Activated CD4-positive, alpha-beta memory T cell treated with anti-CD3 and anti-CD28 coated beads, Interleukin-2, amount 10 ng/mL, durations not matched to agents 7 days and 5 days (primary cell): ENCODE results near the gene ANKRD13A. TPM values are rescaled to one million over a fixed set of nuclear protein-coding genes. Genes with fewer than 3 reads are reported as not detected.

Experiments used
- CTCF ChIA-PET: fragments of 350-600 bp; sonication (Branson Sonifier 250); formaldehyde crosslinking; loops from one replicate; lab custom pipeline; 2021; ENCODE audit warnings: antibody characterized with exemption, inconsistent platforms; lab: Charles Lee
- POLR2A ChIA-PET: fragments of 350-600 bp; sonication (Branson Sonifier 250); formaldehyde crosslinking; loops from one replicate; lab custom pipeline; 2021; ENCODE audit warnings: antibody characterized with exemption; lab: Charles Lee
- DNase-seq: peaks from one replicate; pipeline ENCODE4 v3.0.0-alpha.2; 2020
- H3K27ac Mint-ChIP-seq: one replicate; pipeline ENCODE4 v1.8.0; 2021; ENCODE audit warnings: mild to moderate bottlenecking, mixed read lengths
- H3K27me3 Mint-ChIP-seq: one replicate; pipeline ENCODE4 v1.8.0; 2021; ENCODE audit warnings: mixed read lengths
- H3K36me3 Mint-ChIP-seq: one replicate; pipeline ENCODE4 v1.8.0; 2021; ENCODE audit warnings: low read depth, mixed read lengths
- H3K4me1 Mint-ChIP-seq: one replicate; pipeline ENCODE4 v1.8.0; 2021; ENCODE audit warnings: mixed read lengths
- H3K4me3 Mint-ChIP-seq: one replicate; pipeline ENCODE4 v1.8.0; 2021; ENCODE audit warnings: mild to moderate bottlenecking, mixed read lengths
- H3K9me3 Mint-ChIP-seq: one replicate; pipeline ENCODE4 v1.8.0; 2021; ENCODE audit warnings: mixed read lengths
- total RNA-seq, 2 experiments: library from RNA; stranded (reverse); gene quantifications; one replicate each; pipeline ENCODE4 v1.2.3, GENCODE V29; 2021

Gene ANKRD13A
- total RNA-seq = 10 to 100 TPM; 84.3 to 85.2 TPM

DNA sequence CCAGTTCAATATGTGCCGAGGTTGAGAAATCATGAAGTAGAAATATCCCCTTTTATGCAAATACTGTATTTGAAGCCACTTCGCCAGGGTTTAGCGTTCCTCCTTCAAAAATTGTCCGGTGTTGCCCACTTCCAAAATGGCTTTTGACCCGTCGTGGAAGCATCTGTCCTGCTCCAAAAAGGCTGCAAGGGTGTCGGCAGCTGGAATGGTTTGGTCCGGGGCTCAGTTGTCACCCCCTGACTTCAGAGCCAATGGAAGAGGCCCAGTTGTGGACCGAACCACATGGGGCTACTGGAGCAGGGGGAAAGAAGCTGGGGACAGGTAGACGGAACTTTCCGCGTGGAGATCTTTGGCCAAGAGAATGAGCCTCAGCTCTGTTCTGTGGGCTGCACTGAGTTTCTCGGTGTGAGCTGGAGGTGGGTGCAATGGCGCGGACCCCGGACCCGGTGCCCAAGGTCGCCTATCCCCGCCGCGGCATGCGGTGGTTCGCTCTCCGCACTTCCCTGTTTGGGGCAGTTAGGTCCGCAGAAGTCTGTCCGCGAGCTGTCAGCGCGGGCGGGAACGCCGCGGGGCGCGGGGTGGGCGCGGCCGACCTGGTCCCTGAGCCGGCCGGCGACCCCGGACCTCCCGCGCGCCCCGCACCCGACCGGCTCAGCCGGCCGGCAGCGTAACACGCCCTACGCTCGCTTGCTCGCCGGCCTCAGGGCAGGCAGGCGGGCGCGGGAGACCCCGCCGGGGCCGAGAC lies at the start of gene ANKRD13A:
ANKRD13A (plus strand) TSS at position 527 of the 745 bp plus-strand sequence. CDS start 259 bp downstream, outside the sequence.
- DNase-seq = peak; percentile 92
- peak within 1 kb of the TSS; percentile 94 for H3K27ac Mint-ChIP-seq
- H3K36me3 Mint-ChIP-seq = peaks cover 42% of the 10 kb centered on the region
- CTCF ChIA-PET = interaction anchor here (1.1 to 1.4 kb wide), 2 partner anchors 12 to 154 kb away, joined by 4 to 6 read pairs; no protein-coding TSS in a partner anchor
- no peaks in the 10 kb centered on the region for H3K9me3 Mint-ChIP-seq
- H3K4me1 Mint-ChIP-seq = peaks cover 64% of the 10 kb centered on the region
- peak within 1 kb of the TSS; percentile 100 for H3K4me3 Mint-ChIP-seq
- no peaks in the 10 kb centered on the region for H3K27me3 Mint-ChIP-seq
- POLR2A ChIA-PET = interaction anchor here (0.8 to 3.6 kb wide), 23 partner anchors 10 to 1438 kb away, joined by 3 to 38 read pairs (median 5); partner anchors contain the start of genes ARPC3, C12orf76, FAM216A and GPN3

DNA sequence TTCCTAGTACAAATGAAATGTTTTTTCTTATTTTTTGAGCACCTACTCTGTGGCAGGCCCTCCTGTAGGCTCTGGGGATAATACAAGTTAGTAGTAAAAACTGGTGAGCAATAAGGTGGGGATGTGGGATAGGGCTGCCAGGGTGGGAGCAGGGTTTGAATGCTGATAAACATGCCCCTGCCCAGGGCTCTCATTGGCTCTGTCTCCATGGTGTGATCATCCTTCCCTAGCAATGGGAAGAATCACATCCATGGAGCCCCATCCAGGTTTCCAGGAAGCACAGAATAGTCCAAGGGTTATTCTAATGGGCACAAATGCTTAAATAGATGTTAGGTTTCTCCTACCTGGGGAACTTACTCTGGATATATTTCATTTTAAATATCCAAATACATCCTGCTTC lies 48.6 kb upstream of the ANKRD13A start:
- Mint-ChIP-seq H3K4me3 (no peak overlapping the region), H3K36me3 (peaks cover 77% of the 10 kb centered on the region), H3K9me3 (no peaks in the 10 kb centered on the region), H3K4me1 (peaks cover 43% of the 10 kb centered on the region), H3K27me3 (no peaks in the 10 kb centered on the region), H3K27ac (no peak overlapping the region)
- no peak for DNase-seq
- POLR2A ChIA-PET = no interaction called here
- CTCF ChIA-PET = no interaction called here

GRCh38 chr12:109951136-109951535 lies 48.1 kb upstream of the ANKRD13A start:
- Mint-ChIP-seq H3K4me1 (peaks cover 43% of the 10 kb centered on the region), H3K4me3 (no peak overlapping the region), H3K27me3 (no peaks in the 10 kb centered on the region), H3K27ac (no peak overlapping the region), H3K9me3 (no peaks in the 10 kb centered on the region), H3K36me3 (peaks cover 80% of the 10 kb centered on the region)
- DNase-seq = no peak
- CTCF ChIA-PET = interaction anchor here (0.6 kb wide), 1 partner anchor 148 kb away, joined by 3 read pairs; no protein-coding TSS in a partner anchor
- POLR2A ChIA-PET = no interaction called here

- POLR2A ChIA-PET = interaction anchor here (1.0 to 1.7 kb wide), 2 partner anchors 12 to 16 kb away, joined by 3 to 5 read pairs; no protein-coding TSS in a partner anchor
- CTCF ChIA-PET = interaction anchor here (0.6 to 1.1 kb wide), 3 partner anchors 14 to 148 kb away, joined by 3 to 4 read pairs (median 3); no protein-coding TSS in a partner anchor
- no peaks in the 10 kb centered on the region for H3K9me3 Mint-ChIP-seq
- no peaks in the 10 kb centered on the region for H3K27me3 Mint-ChIP-seq
- peaks cover 81% of the 10 kb centered on the region for H3K36me3 Mint-ChIP-seq
- peaks cover 38% of the 10 kb centered on the region for H3K4me1 Mint-ChIP-seq
- H3K27ac Mint-ChIP-seq = peak overlapping the region; percentile 32
- no peak overlapping the region for H3K4me3 Mint-ChIP-seq
- no peak for DNase-seq
Observed at GRCh38 chr12:109951751-109952150, 47.5 kb upstream of the ANKRD13A start.

- Mint-ChIP-seq H3K36me3 (peaks cover 79% of the 10 kb centered on the region), H3K9me3 (no peaks in the 10 kb centered on the region), H3K27ac (peak overlapping the region; percentile 32), H3K4me1 (peaks cover 32% of the 10 kb centered on the region), H3K4me3 (no peak overlapping the region), H3K27me3 (no peaks in the 10 kb centered on the region)
- no peak for DNase-seq
- ChIA-PET CTCF (interaction anchor here (1.0 to 1.2 kb wide), 3 partner anchors 8 to 64 kb away, joined by 3 to 4 read pairs (median 3); no protein-coding TSS in a partner anchor), POLR2A (interaction anchor here (1.0 to 1.7 kb wide), 2 partner anchors 12 to 15 kb away, joined by 3 to 5 read pairs; no protein-coding TSS in a partner anchor)
Observed at GRCh38 chr12:109952160-109952858, 46.9 kb upstream of the ANKRD13A start.

DNA sequence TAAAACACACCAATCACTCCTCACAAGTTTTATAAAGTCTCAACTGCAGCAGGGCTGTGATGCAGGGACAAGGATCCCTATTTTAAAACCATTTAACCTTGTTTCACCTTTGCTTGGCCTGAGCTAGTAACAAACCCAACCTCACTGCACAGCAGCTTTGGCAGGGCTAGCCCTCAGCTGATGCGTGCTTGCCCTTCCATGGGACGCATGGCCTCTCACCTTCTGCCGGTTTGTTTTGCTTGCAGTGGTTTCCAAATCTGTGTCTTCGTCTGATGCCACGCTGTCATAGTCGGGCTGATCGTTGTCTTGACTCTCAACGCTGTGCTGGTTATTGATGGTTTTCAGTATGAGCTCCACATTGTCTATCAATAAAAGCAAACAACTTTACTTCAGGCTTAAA lies 46.4 kb upstream of the ANKRD13A start:
- Mint-ChIP-seq H3K4me1 (peaks cover 27% of the 10 kb centered on the region), H3K27me3 (no peaks in the 10 kb centered on the region), H3K9me3 (no peaks in the 10 kb centered on the region), H3K27ac (no peak overlapping the region), H3K36me3 (peaks cover 74% of the 10 kb centered on the region), H3K4me3 (no peak overlapping the region)
- CTCF ChIA-PET = interaction anchor here (1.0 to 1.2 kb wide), 3 partner anchors 8 to 64 kb away, joined by 3 to 4 read pairs (median 3); no protein-coding TSS in a partner anchor
- no peak for DNase-seq
- POLR2A ChIA-PET = interaction anchor here (1.0 to 1.7 kb wide), 2 partner anchors 11 to 15 kb away, joined by 3 to 5 read pairs; no protein-coding TSS in a partner anchor

GRCh38 chr12:109953656-109954055 lies 45.6 kb upstream of the ANKRD13A start:
- ChIA-PET POLR2A (interaction anchor here (1.7 kb wide), 1 partner anchor 14 kb away, joined by 5 read pairs; no protein-coding TSS in a partner anchor), CTCF (interaction anchor here (1.2 kb wide), 1 partner anchor 9 kb away, joined by 3 read pairs; no protein-coding TSS in a partner anchor)
- Mint-ChIP-seq H3K27me3 (no peaks in the 10 kb centered on the region), H3K4me3 (no peak overlapping the region), H3K9me3 (no peaks in the 10 kb centered on the region), H3K36me3 (peaks cover 76% of the 10 kb centered on the region), H3K4me1 (peaks cover 19% of the 10 kb centered on the region), H3K27ac (no peak overlapping the region)
- DNase-seq = no peak

- Mint-ChIP-seq H3K4me1 (peaks cover 15% of the 10 kb centered on the region), H3K27me3 (no peaks in the 10 kb centered on the region), H3K36me3 (peaks cover 69% of the 10 kb centered on the region), H3K27ac (no peak overlapping the region), H3K9me3 (no peaks in the 10 kb centered on the region), H3K4me3 (no peak overlapping the region)
- no peak for DNase-seq
- POLR2A ChIA-PET = no interaction called here
- CTCF ChIA-PET = interaction anchor here (0.7 kb wide), 1 partner anchor 11 kb away, joined by 3 read pairs; no protein-coding TSS in a partner anchor
Observed at GRCh38 chr12:109958374-109958773, 40.9 kb upstream of the ANKRD13A start.

DNA sequence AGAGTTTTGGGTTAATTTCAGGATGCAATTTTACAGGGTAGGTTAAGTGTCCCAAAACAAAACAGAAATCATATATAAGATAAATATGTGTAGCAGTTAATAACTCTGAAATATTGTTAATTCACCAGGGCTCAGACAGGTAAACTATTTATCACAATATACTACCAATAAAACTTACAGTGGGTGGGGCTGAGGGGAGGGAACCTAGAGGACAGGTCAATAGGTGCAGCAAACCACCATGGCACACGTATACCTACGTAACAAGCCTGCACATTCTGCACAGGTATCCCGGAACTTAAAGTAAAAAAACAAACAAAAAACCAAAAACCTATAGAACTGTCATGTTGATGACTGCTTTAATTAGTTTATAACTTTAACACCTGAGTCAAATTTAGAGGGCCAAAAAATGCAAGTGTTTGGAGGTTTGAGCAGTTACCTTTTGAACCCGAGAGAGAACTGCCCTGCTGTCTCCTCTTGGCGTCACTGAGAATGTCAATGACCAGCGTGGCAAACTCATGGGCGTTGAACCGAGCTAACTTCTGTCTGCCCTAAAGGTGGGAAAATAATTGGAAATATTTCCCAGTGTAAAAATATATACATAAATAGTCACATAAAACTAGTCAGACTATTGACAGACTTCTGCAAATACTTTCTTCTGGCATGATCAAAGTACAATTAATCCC lies 39.7 kb upstream of the ANKRD13A start:
- ChIA-PET CTCF (interaction anchor here (0.7 kb wide), 1 partner anchor 61 kb away, joined by 3 read pairs; no protein-coding TSS in a partner anchor), POLR2A (no interaction called here)
- H3K4me1 Mint-ChIP-seq = peaks cover 17% of the 10 kb centered on the region
- H3K4me3 Mint-ChIP-seq = no peak overlapping the region
- no peak for DNase-seq
- no peaks in the 10 kb centered on the region for H3K9me3 Mint-ChIP-seq
- H3K27ac Mint-ChIP-seq = no peak overlapping the region
- no peaks in the 10 kb centered on the region for H3K27me3 Mint-ChIP-seq
- peaks cover 70% of the 10 kb centered on the region for H3K36me3 Mint-ChIP-seq

DNA sequence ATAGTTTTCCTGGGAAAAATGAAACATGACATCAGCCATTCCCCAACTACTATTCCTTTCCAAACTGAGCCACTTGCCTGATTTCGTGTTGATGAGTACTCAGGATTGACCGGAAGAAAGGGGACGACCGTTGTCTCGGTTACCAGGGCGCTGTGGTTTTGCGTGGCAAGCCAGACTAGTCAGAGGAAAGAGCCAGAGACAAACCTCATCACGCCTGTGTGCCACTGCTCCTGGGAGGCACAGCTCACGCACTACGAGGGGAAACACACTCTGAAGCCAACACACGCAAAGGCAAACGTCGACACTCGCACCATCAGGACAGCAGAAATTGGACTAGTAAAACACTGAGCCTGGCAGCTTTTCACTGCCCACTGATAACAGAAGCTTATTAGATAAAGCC lies 38.0 kb upstream of the ANKRD13A start:
- Mint-ChIP-seq H3K9me3 (no peaks in the 10 kb centered on the region), H3K4me1 (peaks cover 24% of the 10 kb centered on the region), H3K4me3 (no peak overlapping the region), H3K36me3 (peaks cover 77% of the 10 kb centered on the region), H3K27ac (no peak overlapping the region), H3K27me3 (no peaks in the 10 kb centered on the region)
- DNase-seq = no peak
- CTCF ChIA-PET = interaction anchor here (0.8 kb wide), 1 partner anchor 156 kb away, joined by 3 read pairs; no protein-coding TSS in a partner anchor
- POLR2A ChIA-PET = interaction anchor here (0.6 kb wide), 1 partner anchor 8 kb away, joined by 3 read pairs; no protein-coding TSS in a partner anchor

- no peaks in the 10 kb centered on the region for H3K9me3 Mint-ChIP-seq
- ChIA-PET POLR2A (interaction anchor here (0.6 kb wide), 1 partner anchor 8 kb away, joined by 3 read pairs; no protein-coding TSS in a partner anchor), CTCF (interaction anchor here (0.8 kb wide), 1 partner anchor 157 kb away, joined by 3 read pairs; no protein-coding TSS in a partner anchor)
- no peak overlapping the region for H3K27ac Mint-ChIP-seq
- peaks cover 26% of the 10 kb centered on the region for H3K4me1 Mint-ChIP-seq
- H3K4me3 Mint-ChIP-seq = no peak overlapping the region
- peaks cover 77% of the 10 kb centered on the region for H3K36me3 Mint-ChIP-seq
- no peaks in the 10 kb centered on the region for H3K27me3 Mint-ChIP-seq
- no peak for DNase-seq
Observed at GRCh38 chr12:109961612-109962011, 37.6 kb upstream of the ANKRD13A start.

DNA sequence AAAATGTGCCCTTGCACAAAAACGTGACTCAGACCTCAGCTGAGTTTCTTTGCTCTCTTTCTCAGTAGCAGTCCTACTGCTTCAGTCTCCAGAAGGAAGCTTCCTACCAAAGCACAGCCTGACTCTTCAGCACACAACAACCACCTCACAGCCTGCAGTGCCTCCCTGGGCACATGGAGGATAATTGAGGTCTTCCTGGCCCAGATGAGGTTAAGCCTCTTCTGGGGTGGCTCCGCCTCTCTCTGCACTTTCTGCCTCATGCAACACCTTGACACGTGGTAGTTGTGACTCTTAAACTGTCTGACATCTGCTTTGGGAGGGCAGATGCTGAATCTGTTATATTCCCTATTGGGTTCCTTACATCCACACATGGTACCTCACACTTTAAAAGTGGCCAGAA lies 36.8 kb upstream of the ANKRD13A start:
- DNase-seq = no peak
- Mint-ChIP-seq H3K27ac (peak overlapping the region; percentile 6), H3K4me3 (no peak overlapping the region), H3K36me3 (peaks cover 77% of the 10 kb centered on the region), H3K27me3 (no peaks in the 10 kb centered on the region), H3K9me3 (no peaks in the 10 kb centered on the region), H3K4me1 (peaks cover 30% of the 10 kb centered on the region)
- ChIA-PET CTCF (no interaction called here), POLR2A (interaction anchor here (1.7 kb wide), 1 partner anchor 32 kb away, joined by 5 read pairs; no protein-coding TSS in a partner anchor)
